Activated CD4-positive, alpha-beta T cell treated with anti-CD3 and anti-CD28 coated beads, Interleukin-2, amount 10 ng/mL, durations not matched to agents 24 days and 14 days (primary cell): ENCODE data around the gene SLC7A4. TPM values are rescaled to one million over a fixed set of nuclear protein-coding genes. Genes with fewer than 3 reads are reported as not detected.
A peak's percentile ranks its signal among the peaks of the same experiment; 100 is the strongest.
"Not testable (repeated sequence)": the region's sequence is repeated elsewhere in the genome, so short reads cannot be mapped to it uniquely, and the experiment has no call there.

ENCODE experiments used
- DNase-seq: peaks from one replicate; pipeline ENCODE4 v3.0.0; 2022
- H3K27ac Mint-ChIP-seq: one replicate; pipeline ENCODE4 v1.8.0; 2022; ENCODE audit warnings: mild to moderate bottlenecking, mixed read lengths
- H3K27me3 Mint-ChIP-seq: one replicate; pipeline ENCODE4 v1.8.0; 2022; ENCODE audit warnings: mixed read lengths
- H3K36me3 Mint-ChIP-seq: one replicate; pipeline ENCODE4 v1.8.0; 2022; ENCODE audit warnings: low read depth, mild to moderate bottlenecking, mixed read lengths
- H3K4me1 Mint-ChIP-seq: one replicate; pipeline ENCODE4 v1.8.0; 2021; ENCODE audit warnings: mixed read lengths
- H3K4me3 Mint-ChIP-seq: one replicate; pipeline ENCODE4 v1.8.0; 2022; ENCODE audit warnings: mild to moderate bottlenecking, moderate library complexity, mixed read lengths
- H3K9me3 Mint-ChIP-seq: one replicate; pipeline ENCODE4 v1.8.0; 2021; ENCODE audit warnings: mixed read lengths
- intact Hi-C: fragments of 100-400 bp; cut with micrococcal nuclease; formaldehyde crosslinking; loops from one replicate; pipeline ENCODE4 v1.15.1; 2023
- total RNA-seq: library from RNA; stranded (reverse); gene quantifications from 2 replicates; pipeline ENCODE4 v1.2.3, GENCODE V29; 2022

SLC7A4 gene
- total RNA-seq, 1 donor from 2014 or later, result not detected

DNA sequence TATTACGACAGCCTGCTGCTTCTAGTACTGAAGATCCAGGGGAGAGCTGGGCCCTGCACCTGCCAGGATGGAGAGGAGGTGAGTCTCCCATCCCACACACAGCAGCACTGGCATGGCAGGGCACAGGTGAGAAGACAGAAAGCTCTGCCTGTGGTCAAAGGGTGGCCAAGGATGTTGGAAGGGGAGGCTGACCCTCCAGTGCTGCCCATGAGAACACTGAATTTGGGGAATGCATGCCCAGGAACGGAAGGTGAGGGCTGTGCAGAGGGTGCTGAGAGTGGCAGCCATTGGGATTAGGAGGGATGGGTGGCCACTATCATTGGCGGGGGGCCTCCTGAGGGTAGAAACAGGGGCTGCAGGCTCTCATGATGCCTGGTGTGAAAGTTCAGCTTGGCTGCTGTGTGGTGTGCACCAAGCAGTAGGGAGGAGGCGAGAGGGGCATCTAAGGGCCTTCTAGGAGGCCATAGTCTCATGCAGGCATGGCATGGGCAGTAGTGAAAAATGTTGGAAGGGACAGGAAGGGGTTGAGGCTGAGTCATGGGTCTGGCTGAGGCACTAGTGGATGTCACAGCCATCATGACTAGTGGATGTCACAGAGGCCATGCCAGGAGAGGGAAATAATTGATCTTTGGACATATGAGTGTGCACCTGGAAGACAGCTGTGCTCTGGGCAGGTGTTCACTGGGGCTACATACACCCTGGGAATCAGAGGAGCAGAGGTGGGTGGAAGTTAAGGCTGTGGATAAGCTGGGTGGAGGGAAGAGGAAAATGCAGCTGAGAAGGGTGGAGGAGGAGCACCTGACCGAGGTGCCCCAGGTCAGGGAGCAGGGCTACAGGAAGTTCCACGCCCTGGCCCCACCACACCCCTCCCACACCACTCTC is 10.9 kb upstream of the SLC7A4 start:
- no peak overlapping the region for H3K4me3 Mint-ChIP-seq
- H3K27ac Mint-ChIP-seq, result no peak overlapping the region
- DNase-seq, result no peak
- peaks cover 15% of the 10 kb centered on the region for H3K4me1 Mint-ChIP-seq
- intact Hi-C loops, result no loop called here
- H3K27me3 Mint-ChIP-seq, result peaks cover 35% of the 10 kb centered on the region
- no peaks in the 10 kb centered on the region for H3K9me3 Mint-ChIP-seq
- no peaks in the 10 kb centered on the region for H3K36me3 Mint-ChIP-seq

DNA sequence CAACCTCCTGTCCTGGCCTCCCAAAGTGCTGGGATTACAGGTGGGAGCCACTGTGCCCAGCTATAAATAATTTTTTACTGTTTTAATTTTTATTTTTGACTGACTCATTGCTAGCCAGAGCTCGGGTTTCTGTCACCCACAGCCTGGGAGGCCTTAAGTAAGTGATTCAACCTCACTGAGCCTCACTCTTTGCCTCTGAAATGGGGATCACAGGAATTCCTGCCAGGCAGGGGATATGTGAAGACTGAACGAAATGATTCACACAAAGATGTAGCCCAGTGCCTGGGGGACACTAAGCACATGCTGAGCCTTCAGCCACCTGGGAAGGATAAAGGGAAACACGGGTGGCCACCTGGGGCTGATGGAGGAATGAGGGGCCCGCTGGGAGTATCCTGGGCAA is 9.6 kb upstream of the SLC7A4 start:
- Mint-ChIP-seq H3K4me1 (peaks cover 15% of the 10 kb centered on the region), H3K27ac (no peak overlapping the region), H3K9me3 (no peaks in the 10 kb centered on the region), H3K27me3 (peaks cover 39% of the 10 kb centered on the region), H3K4me3 (no peak overlapping the region), H3K36me3 (no peaks in the 10 kb centered on the region)
- DNase-seq, result no peak
- intact Hi-C loops, result no loop called here

GRCh38 chr22:21039158-21039557 is 6.8 kb upstream of the SLC7A4 start:
- H3K4me1 Mint-ChIP-seq, H3K4me3 Mint-ChIP-seq, H3K9me3 Mint-ChIP-seq, intact Hi-C loops, DNase-seq, H3K27ac Mint-ChIP-seq, H3K36me3 Mint-ChIP-seq: not testable (repeated sequence)
- H3K27me3 Mint-ChIP-seq, result peaks cover 37% of the 10 kb centered on the region

DNA sequence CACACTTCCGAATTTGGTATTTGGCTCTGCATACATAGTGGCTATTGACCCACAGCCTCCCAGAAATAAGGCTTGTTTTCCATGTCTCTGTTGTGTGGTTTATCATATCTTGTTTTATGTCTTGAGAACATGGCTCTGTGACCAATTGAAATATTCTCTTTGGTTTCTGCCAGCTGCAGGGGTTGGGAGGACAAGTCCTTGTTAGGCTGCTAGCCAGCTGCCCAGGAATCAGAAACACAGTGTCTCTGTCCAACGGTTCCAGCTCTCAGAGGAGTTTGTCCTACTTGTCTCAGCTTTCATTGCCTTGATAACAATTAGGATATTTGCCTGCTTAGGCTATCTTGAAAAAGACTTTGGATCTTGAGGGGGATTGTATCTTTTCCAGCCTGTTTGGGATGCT is 6.0 kb upstream of the SLC7A4 start:
- no peaks in the 10 kb centered on the region for H3K9me3 Mint-ChIP-seq
- no peak overlapping the region for H3K27ac Mint-ChIP-seq
- peaks cover 40% of the 10 kb centered on the region for H3K27me3 Mint-ChIP-seq
- no peak for DNase-seq
- H3K4me3 Mint-ChIP-seq, result no peak overlapping the region
- H3K36me3 Mint-ChIP-seq, result no peaks in the 10 kb centered on the region
- intact Hi-C loops, result no loop called here
- H3K4me1 Mint-ChIP-seq, result peaks cover 4% of the 10 kb centered on the region

- Mint-ChIP-seq H3K36me3 (no peaks in the 10 kb centered on the region), H3K9me3 (no peaks in the 10 kb centered on the region), H3K4me3 (no peak overlapping the region), H3K27ac (no peak overlapping the region), H3K27me3 (peaks cover 51% of the 10 kb centered on the region), H3K4me1 (peaks cover 3% of the 10 kb centered on the region)
- no peak for DNase-seq
- intact Hi-C loops, result no loop called here
Observed at GRCh38 chr22:21034989-21035388, 2.6 kb upstream of the SLC7A4 start.

DNA sequence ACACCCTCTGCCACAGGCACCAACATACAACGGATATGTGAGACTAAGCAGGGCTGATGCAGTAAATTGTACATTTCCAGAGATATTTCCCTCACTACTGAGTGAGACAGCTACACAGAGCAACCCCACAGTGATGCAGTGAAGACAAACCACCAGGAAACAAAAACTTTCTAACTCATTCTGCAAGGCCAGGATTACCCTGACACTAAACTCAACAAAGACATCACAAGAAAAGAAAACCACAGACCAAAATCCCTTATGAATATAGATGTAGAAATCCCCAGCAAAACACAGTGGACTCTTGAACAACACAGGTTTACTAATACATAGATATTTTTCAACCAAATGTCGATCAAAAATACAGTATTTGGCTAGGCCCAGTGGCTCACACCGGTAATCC is 1.5 kb upstream of the SLC7A4 start:
- Mint-ChIP-seq H3K27ac (peak overlapping the region; percentile 21), H3K36me3 (no peaks in the 10 kb centered on the region), H3K4me1 (peaks cover 3% of the 10 kb centered on the region), H3K9me3 (no peaks in the 10 kb centered on the region), H3K27me3 (peaks cover 48% of the 10 kb centered on the region), H3K4me3 (no peak overlapping the region)
- DNase-seq, result no peak
- intact Hi-C loops, result no loop called here

GRCh38 chr22:21032868-21033688 is 717 bp upstream of the SLC7A4 start:
- Mint-ChIP-seq H3K27ac (no peak overlapping the region), H3K4me3 (no peak overlapping the region), H3K27me3 (peaks cover 44% of the 10 kb centered on the region), H3K4me1 (peaks cover 3% of the 10 kb centered on the region), H3K9me3 (no peaks in the 10 kb centered on the region), H3K36me3 (no peaks in the 10 kb centered on the region)
- DNase-seq, result no peak
- intact Hi-C loops, result no loop called here

DNA sequence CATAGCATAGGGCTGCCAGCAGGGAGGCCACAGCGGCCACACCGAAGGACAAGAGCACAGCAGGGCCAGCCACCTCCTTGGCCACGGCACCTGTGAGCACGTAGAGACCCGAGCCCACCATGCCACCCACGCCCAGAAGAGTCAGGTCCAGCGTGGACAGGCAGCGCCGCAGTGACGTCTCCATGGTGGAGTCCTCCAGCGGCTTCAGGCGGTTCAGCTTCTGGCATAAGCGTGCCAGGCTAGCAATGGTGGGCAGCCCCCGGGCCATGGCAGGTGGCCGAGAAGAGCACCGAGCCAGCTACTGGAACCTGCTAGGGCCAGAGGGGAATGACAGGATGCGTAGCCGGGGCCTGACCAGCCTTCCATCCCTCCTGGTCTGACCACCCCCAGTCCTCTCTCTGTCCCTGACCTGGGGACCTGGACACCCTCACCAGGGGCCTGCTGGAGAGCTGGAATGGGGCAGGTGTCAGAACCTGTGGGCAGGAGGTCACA is 770 bp downstream of the SLC7A4 start:
- intact Hi-C loops, result no loop called here
- Mint-ChIP-seq H3K27ac (no peak overlapping the region), H3K36me3 (no peaks in the 10 kb centered on the region), H3K27me3 (peaks cover 40% of the 10 kb centered on the region), H3K4me3 (no peak overlapping the region), H3K4me1 (peaks cover 3% of the 10 kb centered on the region), H3K9me3 (no peaks in the 10 kb centered on the region)
- no peak for DNase-seq

DNA sequence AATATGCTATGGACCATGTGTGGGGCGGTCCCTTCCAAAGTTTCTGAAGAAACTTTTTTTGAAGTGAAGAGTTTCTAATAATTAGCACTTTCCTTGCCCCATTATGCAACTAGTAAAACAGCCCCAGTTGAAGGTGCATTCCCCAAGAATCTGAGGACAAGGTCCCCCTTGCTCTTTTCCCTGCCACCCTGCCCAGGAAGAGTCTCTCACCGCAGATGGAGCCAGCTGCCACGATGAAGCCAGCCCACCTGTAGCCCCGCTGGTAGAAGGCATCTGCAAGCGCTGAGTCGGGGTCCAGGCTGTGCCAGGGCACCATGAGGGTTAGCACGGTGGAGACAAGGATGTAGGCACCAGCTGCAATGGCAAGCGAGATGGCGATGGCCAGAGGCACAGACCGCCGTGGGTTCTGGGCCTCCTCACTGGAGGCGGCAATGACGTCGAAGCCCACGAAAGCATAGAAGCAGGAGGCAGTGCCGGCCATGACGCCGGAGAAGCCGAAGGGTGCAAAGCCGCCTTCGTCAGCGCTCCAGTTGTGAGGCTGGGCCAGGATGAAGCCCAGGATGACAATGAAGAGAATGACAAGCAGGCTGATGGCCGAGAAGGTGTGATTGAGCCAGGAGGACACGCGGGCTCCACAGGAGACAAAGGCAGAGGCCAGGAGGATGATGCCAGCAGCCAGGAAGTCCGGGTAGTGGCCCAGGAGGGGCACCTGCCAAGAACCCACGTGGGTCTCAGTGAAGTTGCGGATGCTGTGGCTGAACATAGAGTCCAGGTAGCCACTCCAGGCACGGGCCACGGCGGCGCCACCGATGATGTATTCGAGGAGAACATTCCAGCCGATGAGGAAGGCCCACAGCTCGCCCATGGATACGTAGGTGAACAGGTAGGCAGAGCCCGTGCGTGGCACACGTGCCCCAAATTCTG is 1.5 kb downstream of the SLC7A4 start:
- H3K4me1 Mint-ChIP-seq, result peaks cover 3% of the 10 kb centered on the region
- H3K36me3 Mint-ChIP-seq, result no peaks in the 10 kb centered on the region
- intact Hi-C loops, result no loop called here
- no peak for DNase-seq
- H3K27ac Mint-ChIP-seq, result no peak overlapping the region
- no peaks in the 10 kb centered on the region for H3K9me3 Mint-ChIP-seq
- H3K27me3 Mint-ChIP-seq, result peaks cover 34% of the 10 kb centered on the region
- H3K4me3 Mint-ChIP-seq, result no peak overlapping the region

DNA sequence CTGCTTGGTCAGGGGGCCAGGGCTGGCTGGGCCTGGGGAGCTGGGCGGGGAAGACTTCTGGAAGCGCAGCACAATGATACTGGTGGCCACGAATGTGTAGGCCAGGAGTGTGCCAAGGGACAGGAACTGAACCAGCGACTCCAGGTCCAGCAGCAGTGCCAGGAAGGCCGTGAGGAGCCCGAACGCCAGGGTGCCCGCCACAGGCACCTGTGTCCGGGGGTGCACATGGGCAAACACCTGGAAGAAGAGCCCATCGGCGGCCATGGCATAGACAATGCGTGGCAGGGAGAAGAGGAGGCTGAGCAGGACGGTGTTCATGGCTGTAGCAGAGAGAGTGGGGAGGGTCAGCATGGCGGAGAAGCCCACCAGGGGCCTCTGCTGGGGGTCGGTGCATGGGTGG is 2.3 kb downstream of the SLC7A4 start:
- no peaks in the 10 kb centered on the region for H3K9me3 Mint-ChIP-seq
- H3K27me3 Mint-ChIP-seq, result peaks cover 27% of the 10 kb centered on the region
- H3K4me1 Mint-ChIP-seq, result peaks cover 10% of the 10 kb centered on the region
- intact Hi-C loops, result no loop called here
- no peak for DNase-seq
- no peaks in the 10 kb centered on the region for H3K36me3 Mint-ChIP-seq
- H3K27ac Mint-ChIP-seq, result no peak overlapping the region
- no peak overlapping the region for H3K4me3 Mint-ChIP-seq

DNA sequence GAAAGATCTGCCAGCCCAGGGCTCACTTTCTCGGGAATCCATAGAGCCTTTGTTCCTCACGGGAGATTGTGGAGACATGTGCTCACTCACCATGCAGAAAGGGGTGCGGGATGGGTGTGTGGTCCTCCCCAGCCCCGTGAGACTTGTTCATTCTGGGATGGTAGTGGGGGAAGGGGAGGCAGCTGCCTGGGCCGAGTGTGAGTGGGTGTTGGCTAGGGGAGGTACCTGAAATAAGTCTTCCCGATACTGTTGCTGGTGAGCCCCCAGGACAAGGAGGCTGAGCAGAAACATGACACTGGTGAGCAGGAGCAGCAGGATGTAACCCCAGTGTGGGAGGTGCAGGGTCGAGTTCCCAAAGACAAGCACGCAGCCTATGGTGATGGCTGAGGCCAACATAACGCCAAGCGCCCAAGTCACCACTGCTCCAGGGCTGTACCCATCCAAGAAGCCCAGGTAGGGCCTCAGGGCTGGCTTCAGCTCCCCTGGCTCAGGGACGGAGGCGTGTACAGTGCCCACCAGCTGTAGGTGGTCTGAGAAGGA is 2.8 kb downstream of the SLC7A4 start:
- Mint-ChIP-seq H3K4me3 (no peak overlapping the region), H3K9me3 (no peaks in the 10 kb centered on the region), H3K4me1 (peaks cover 11% of the 10 kb centered on the region), H3K27ac (no peak overlapping the region), H3K27me3 (peaks cover 25% of the 10 kb centered on the region), H3K36me3 (no peaks in the 10 kb centered on the region)
- intact Hi-C loops, result no loop called here
- DNase-seq, result no peak

GRCh38 chr22:21028277-21029251 is 3.8 kb downstream of the SLC7A4 start:
- intact Hi-C loops, result no loop called here
- H3K27me3 Mint-ChIP-seq, result peaks cover 19% of the 10 kb centered on the region
- no peaks in the 10 kb centered on the region for H3K9me3 Mint-ChIP-seq
- no peaks in the 10 kb centered on the region for H3K36me3 Mint-ChIP-seq
- H3K4me1 Mint-ChIP-seq, result peaks cover 8% of the 10 kb centered on the region
- H3K4me3 Mint-ChIP-seq, result no peak overlapping the region
- no peak for DNase-seq
- no peak overlapping the region for H3K27ac Mint-ChIP-seq
